ENCODE results near the gene ZNF219.
"Not testable (repeated sequence)": the region's sequence is repeated elsewhere in the genome, so short reads cannot be mapped to it uniquely, and the experiment has no call there.

The ZNF219 gene

DNA sequence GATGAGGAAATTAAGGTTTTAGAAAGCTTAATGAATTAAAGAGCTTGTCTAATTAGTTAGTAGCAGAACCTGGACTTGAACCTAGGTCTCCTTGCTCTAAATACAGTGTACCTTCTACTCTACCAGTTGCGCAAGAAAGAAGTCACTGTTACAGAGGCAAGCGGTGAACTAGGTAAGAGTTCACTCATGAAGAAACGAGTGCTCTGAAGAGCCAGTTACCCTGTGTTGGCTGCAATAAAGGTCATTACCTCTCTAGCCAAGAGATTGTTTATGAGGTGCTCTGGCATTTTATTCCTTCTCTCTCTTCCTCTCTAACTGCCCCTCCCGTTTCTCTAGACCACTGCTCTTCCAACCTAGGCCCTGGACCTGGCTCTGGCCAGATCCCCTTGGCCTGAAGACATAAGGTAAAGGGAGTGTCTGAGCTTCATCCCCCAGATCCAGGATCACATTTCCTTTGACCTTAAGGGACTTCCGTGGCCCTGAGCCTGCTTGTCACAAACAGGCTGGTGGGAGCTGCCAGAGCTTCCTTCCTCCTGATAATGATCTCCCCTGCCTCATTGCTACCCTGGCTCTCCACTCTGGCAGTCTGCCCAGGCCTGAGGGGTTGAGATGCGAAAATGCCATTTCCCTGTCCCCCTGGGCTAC lies 54.4 kb downstream of the ZNF219 start:
- no peak for DNase-seq (ENCODE audit: low read depth in 2 of 2)

- no peak for DNase-seq (ENCODE audit: low read depth in 2 of 2)
Observed at GRCh38 chr14:21043387-21043973, 55.0 kb downstream of the ZNF219 start.

DNA sequence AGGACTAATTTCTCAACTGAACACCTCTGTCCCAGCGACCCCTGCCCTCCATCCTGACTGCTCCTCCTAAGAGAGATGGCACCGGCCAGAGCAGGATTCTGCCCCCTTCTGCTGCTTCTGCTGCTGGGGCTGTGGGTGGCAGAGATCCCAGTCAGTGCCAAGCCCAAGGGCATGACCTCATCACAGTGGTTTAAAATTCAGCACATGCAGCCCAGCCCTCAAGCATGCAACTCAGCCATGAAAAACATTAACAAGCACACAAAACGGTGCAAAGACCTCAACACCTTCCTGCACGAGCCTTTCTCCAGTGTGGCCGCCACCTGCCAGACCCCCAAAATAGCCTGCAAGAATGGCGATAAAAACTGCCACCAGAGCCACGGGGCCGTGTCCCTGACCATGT lies 55.5 kb downstream of the ZNF219 start:
- no peak for DNase-seq (ENCODE audit: low read depth in 2 of 2)

GRCh38 chr14:21041676-21042433 lies 56.6 kb downstream of the ZNF219 start, which contains the start of gene RNASE7:
TSS of gene RNASE7 (plus strand) at chr14:21042362. CDS start at chr14:21042993, 631 bp downstream.
- no peak for DNase-seq (ENCODE audit: low read depth in 2 of 2)

GRCh38 chr14:21040941-21041340 lies 57.5 kb downstream of the ZNF219 start:
- not testable (repeated sequence) for DNase-seq (ENCODE audit: low read depth in 2 of 2)

GRCh38 chr14:21040370-21040925 lies 58.0 kb downstream of the ZNF219 start:
- no peak for DNase-seq (ENCODE audit: low read depth in 2 of 2)

Data from stimulated activated CD8-positive, alpha-beta memory T cell treated with anti-CD3 and anti-CD28 coated beads, Interleukin-15, amount 100 ng/mL, for 48 hours (primary cell).